NB4 (cell line): ENCODE data around the gene NCOA3.
A peak's percentile ranks its signal among the peaks of the same experiment; 100 is the strongest.

ENCODE experiments used
- DNase-seq: peaks from one replicate; pipeline ENCODE4 v3.0.0; 2010; ENCODE audit warnings: low read depth
- H3K4me3 ChIP-seq: one replicate; pipeline ENCODE4 v1.5.1; 2011; ENCODE audit warnings: mild to moderate bottlenecking, low read depth, low read length, moderate library complexity
- MYC ChIP-seq: IDR thresholded peaks from 2 replicates; pipeline ENCODE4 v1.6.1; 2011; ENCODE audit warnings: low read depth, low read length
- POLR2A ChIP-seq: IDR thresholded peaks from 2 replicates; pipeline ENCODE4 v1.6.1; 2011; ENCODE audit warnings: mild to moderate bottlenecking; ENCODE audit not compliant: insufficient read length; ENCODE audit errors: extremely low read depth
- TF ChIP-seq, protein P1 (sequence below): IDR thresholded peaks from 2 replicates; pipeline ENCODE4 v1.6.1; 2011; ENCODE audit warnings: low read depth, low read length
- TF ChIP-seq, protein P2 (sequence below): IDR thresholded peaks from one replicate; pipeline ENCODE4 v1.5.1; 2012; ENCODE audit warnings: low read depth, low read length

Gene NCOA3

DNA sequence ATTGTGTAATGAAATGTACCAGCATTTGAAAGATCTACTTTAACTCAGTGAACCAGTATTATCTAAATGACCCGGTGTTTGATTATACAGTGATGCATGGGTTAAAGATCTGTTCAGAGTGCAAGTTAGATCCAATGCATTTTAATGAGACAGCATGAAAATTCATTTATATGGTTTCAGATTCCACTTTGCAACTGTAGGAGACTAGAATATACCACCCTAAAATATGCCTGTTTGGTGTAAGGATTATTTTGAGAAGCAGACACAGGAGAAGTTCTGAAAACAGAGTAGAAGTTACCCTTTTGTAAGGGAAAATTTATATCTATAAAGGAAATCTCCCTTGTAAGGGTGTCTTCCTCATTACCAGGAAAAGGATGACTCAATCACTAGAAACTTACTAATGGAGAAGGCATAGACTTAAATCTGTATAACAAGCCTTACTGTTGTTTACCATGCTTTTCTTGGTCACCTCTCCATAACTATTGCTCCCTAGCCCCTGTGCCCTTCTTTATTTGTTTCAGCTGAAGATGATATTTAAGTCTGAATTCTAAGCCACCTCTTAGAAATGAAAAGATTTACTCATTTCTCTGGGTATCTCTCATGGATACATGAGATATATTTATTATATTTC, 105.4 kb downstream of the NCOA3 start:
- TF ChIP-seq POLR2A = no peak
- TF ChIP-seq MYC = no peak
- TF ChIP-seq, protein P1, sequence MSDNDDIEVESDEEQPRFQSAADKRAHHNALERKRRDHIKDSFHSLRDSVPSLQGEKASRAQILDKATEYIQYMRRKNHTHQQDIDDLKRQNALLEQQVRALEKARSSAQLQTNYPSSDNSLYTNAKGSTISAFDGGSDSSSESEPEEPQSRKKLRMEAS = no peak
- TF ChIP-seq, protein P2, sequence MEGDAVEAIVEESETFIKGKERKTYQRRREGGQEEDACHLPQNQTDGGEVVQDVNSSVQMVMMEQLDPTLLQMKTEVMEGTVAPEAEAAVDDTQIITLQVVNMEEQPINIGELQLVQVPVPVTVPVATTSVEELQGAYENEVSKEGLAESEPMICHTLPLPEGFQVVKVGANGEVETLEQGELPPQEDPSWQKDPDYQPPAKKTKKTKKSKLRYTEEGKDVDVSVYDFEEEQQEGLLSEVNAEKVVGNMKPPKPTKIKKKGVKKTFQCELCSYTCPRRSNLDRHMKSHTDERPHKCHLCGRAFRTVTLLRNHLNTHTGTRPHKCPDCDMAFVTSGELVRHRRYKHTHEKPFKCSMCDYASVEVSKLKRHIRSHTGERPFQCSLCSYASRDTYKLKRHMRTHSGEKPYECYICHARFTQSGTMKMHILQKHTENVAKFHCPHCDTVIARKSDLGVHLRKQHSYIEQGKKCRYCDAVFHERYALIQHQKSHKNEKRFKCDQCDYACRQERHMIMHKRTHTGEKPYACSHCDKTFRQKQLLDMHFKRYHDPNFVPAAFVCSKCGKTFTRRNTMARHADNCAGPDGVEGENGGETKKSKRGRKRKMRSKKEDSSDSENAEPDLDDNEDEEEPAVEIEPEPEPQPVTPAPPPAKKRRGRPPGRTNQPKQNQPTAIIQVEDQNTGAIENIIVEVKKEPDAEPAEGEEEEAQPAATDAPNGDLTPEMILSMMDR = no peak

DNA sequence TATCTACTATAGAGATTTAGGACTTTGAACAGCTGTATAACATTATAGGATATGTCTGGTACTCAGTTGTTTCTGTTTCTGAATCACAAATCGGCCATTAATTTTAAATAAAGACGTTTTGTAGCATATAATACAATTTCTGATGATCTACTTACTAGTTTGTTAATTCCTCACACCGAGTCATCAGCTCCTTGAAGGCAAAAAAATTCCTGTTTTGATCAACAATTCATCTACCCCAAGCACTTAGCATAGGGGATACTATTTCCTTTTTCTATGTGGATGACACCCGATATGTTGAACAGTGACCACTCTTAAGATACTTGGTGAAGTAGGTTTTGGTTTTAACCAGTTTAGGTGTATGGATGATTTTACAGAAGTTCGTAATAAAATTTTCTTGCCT, 107.3 kb downstream of the NCOA3 start:
- TF ChIP-seq MYC = no peak
- TF ChIP-seq, protein P1 = no peak
- TF ChIP-seq POLR2A = no peak
- TF ChIP-seq, protein P2 = no peak
- DNase-seq = no peak

More for the DNA sequence above, 105.4 kb downstream of the NCOA3 start:
- no peak for DNase-seq
- no peak overlapping the region for H3K4me3 ChIP-seq

DNA sequence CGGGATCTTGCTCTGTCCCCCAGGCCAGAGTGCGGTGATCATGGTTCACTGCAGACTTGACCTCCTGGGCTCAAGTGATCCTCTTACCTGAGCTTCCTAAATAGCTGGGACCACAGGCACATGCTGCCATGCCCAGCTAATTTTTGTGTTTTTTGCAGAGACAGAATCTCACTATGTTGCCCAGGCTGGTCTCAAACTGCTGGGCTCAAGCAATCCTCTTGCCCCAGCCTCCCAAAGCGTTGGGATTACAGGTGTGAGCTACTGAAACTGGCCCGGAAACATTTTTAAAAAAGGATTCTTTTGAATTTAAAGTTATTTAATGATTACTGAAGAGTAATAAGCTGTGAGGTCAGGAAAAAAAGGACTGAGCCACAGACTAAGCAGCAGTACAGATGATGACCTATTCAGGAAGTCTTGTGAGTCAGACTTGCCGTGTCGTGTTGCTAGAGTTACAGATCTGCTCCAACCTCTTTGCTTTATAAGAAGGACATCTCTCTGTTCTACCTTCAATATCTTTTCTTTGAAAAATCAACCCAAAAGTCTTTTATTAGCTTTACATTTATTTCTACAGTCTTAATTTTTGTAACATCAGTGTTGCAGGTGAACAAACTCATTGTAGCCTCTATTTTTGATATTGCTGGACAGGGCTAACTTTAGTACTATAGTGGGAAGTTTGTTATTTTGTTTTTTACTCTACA, 108.7 kb downstream of the NCOA3 start:
- DNase-seq = peak; percentile 66
- H3K4me3 ChIP-seq = no peak overlapping the region
- TF ChIP-seq, protein P2 = no peak
- TF ChIP-seq POLR2A (no peak), MYC (no peak)
- TF ChIP-seq, protein P1 = no peak

More for the DNA sequence above, 107.3 kb downstream of the NCOA3 start:
- no peak overlapping the region for H3K4me3 ChIP-seq

DNA sequence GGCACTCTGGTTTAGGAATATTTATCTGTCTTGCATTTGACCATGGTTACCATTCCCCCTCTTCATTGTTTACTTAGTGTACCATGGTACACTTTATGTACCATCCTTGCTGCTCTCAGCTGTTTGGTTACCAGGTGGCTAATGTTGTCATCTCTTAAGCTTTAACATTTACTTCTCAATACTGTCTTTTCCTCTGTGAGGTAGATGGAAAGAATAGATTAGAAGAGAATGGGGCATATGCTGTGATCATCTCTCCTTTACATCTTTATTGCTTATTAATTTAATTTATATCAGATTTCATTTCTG, 109.2 kb downstream of the NCOA3 start:
- no peak overlapping the region for H3K4me3 ChIP-seq
- no peak for DNase-seq
- TF ChIP-seq MYC = no peak
- TF ChIP-seq, protein P2 = no peak
- TF ChIP-seq POLR2A = no peak
- TF ChIP-seq, protein P1 = no peak

DNA sequence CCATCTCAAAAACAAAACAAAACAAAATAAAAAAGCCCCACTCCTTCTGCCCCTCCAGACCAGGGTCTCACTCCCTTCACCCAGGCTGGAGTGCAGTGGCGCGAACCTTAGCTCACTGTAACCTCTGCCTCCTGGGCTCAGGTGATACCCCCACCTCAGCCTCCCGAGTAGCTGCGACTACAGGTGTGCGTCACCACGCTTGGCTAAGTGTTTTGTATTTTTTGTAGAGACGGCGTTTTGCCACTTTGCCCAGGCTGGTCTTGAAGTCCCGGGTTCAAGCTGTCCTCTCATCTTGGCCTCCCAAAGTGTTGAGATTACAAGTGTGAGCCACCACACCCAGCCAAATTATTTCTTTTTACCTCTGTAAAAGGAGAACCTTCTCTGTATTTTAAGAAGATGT, 110.1 kb downstream of the NCOA3 start:
- DNase-seq = no peak
- no peak overlapping the region for H3K4me3 ChIP-seq

More for the DNA sequence above, 110.1 kb downstream of the NCOA3 start:
- no peak for TF ChIP-seq POLR2A
- TF ChIP-seq, protein P1 = no peak
- TF ChIP-seq, protein P2 = no peak
- TF ChIP-seq MYC = no peak
